GM23338 (cell line): ENCODE measurements around the gene INTS6.

Experiments used
- CREB1 ChIP-seq: fragments of 250-450 bp; sonication (Bioruptor Pico); IDR thresholded peaks from 2 replicates; pipeline ENCODE4 v1.5.0; 2020; ENCODE audit warnings: low read depth, mild to moderate bottlenecking, moderate library complexity
- EZH2 ChIP-seq: fragments of 200-600 bp; sonication (generic); IDR thresholded peaks from one replicate; pipeline ENCODE4 v1.8.0; 2017; ENCODE audit warnings: antibody characterized with exemption, mild to moderate bottlenecking, low read depth; ENCODE audit not compliant: unreplicated experiment
- EZH2phosphoT487 ChIP-seq: fragments of 200-600 bp; sonication (generic); IDR thresholded peaks from one replicate; pipeline ENCODE4 v1.8.1; 2018; ENCODE audit warnings: antibody characterized with exemption; ENCODE audit not compliant: unreplicated experiment
- JUNB ChIP-seq: IDR thresholded peaks from one replicate; pipeline ENCODE4 v1.6.1; 2016; ENCODE audit warnings: antibody characterized with exemption; ENCODE audit not compliant: unreplicated experiment
- NANOG ChIP-seq: IDR thresholded peaks from 2 replicates; pipeline ENCODE4 v1.6.1; 2016; ENCODE audit warnings: antibody characterized with exemption, borderline replicate concordance
- POLR2AphosphoS5 ChIP-seq: IDR thresholded peaks from 2 replicates; pipeline ENCODE4 v1.6.1; 2016; ENCODE audit warnings: antibody characterized with exemption, low read depth
- REST ChIP-seq: IDR thresholded peaks from one replicate; pipeline ENCODE4 v1.6.1; 2018; ENCODE audit warnings: antibody characterized with exemption; ENCODE audit not compliant: unreplicated experiment
- STAT1 ChIP-seq: IDR thresholded peaks from one replicate; pipeline ENCODE4 v1.6.1; 2016; ENCODE audit warnings: antibody characterized with exemption; ENCODE audit not compliant: unreplicated experiment
- ZNF114 ChIP-seq: fragments of 250-450 bp; sonication (Bioruptor Pico); IDR thresholded peaks from 2 replicates; pipeline ENCODE4 v1.5.0; 2020; ENCODE audit warnings: mild to moderate bottlenecking, moderate library complexity
- ZNF331 ChIP-seq: fragments of 250-450 bp; sonication (Bioruptor Pico); IDR thresholded peaks from 2 replicates; pipeline ENCODE4 v1.5.0; 2020; ENCODE audit warnings: low read depth, mild to moderate bottlenecking, moderate library complexity
- TF ChIP-seq, protein P1 (sequence below), 2 experiments: fragments of 200-600 bp in 1 of 2; sonication (generic) in 1 of 2; conservative IDR thresholded peaks; 2 replicates each; pipeline versions ENCODE4 v1.5.1 to v1.6.1; 2016 to 2017; ENCODE audit warnings: antibody characterized with exemption in 2 of 2, low read depth in 2 of 2, mild to moderate bottlenecking in 2 of 2, moderate library complexity in 1 of 2
- TF ChIP-seq, protein P2 (sequence below): IDR thresholded peaks from 2 replicates; pipeline ENCODE4 v1.6.1; 2016; ENCODE audit warnings: antibody characterized with exemption
- TF ChIP-seq, protein P3 (sequence below): fragments of 250-450 bp; sonication (Bioruptor Pico); IDR thresholded peaks from 2 replicates; pipeline ENCODE4 v1.5.0; 2020; ENCODE audit warnings: mild to moderate bottlenecking, moderate library complexity

GRCh38 chr13:51385114-51385513 is 67.7 kb downstream of the INTS6 start:
- TF ChIP-seq POLR2AphosphoS5 (no peak), EZH2 (no peak), EZH2phosphoT487 (no peak), ZNF331 (CRISPR knock-in tag) (no peak), REST (no peak), CREB1 (CRISPR knock-in tag) (no peak), JUNB (no peak), STAT1 (no peak), NANOG (no peak), ZNF114 (CRISPR knock-in tag) (no peak)
- TF ChIP-seq, protein P1, sequence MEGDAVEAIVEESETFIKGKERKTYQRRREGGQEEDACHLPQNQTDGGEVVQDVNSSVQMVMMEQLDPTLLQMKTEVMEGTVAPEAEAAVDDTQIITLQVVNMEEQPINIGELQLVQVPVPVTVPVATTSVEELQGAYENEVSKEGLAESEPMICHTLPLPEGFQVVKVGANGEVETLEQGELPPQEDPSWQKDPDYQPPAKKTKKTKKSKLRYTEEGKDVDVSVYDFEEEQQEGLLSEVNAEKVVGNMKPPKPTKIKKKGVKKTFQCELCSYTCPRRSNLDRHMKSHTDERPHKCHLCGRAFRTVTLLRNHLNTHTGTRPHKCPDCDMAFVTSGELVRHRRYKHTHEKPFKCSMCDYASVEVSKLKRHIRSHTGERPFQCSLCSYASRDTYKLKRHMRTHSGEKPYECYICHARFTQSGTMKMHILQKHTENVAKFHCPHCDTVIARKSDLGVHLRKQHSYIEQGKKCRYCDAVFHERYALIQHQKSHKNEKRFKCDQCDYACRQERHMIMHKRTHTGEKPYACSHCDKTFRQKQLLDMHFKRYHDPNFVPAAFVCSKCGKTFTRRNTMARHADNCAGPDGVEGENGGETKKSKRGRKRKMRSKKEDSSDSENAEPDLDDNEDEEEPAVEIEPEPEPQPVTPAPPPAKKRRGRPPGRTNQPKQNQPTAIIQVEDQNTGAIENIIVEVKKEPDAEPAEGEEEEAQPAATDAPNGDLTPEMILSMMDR (conservative IDR thresholded peaks at IDR 0.05; ENCODE audit: low read depth in 2 of 2): no peak
- TF ChIP-seq, protein P2, sequence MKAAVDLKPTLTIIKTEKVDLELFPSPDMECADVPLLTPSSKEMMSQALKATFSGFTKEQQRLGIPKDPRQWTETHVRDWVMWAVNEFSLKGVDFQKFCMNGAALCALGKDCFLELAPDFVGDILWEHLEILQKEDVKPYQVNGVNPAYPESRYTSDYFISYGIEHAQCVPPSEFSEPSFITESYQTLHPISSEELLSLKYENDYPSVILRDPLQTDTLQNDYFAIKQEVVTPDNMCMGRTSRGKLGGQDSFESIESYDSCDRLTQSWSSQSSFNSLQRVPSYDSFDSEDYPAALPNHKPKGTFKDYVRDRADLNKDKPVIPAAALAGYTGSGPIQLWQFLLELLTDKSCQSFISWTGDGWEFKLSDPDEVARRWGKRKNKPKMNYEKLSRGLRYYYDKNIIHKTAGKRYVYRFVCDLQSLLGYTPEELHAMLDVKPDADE: no peak
- TF ChIP-seq, protein P3, sequence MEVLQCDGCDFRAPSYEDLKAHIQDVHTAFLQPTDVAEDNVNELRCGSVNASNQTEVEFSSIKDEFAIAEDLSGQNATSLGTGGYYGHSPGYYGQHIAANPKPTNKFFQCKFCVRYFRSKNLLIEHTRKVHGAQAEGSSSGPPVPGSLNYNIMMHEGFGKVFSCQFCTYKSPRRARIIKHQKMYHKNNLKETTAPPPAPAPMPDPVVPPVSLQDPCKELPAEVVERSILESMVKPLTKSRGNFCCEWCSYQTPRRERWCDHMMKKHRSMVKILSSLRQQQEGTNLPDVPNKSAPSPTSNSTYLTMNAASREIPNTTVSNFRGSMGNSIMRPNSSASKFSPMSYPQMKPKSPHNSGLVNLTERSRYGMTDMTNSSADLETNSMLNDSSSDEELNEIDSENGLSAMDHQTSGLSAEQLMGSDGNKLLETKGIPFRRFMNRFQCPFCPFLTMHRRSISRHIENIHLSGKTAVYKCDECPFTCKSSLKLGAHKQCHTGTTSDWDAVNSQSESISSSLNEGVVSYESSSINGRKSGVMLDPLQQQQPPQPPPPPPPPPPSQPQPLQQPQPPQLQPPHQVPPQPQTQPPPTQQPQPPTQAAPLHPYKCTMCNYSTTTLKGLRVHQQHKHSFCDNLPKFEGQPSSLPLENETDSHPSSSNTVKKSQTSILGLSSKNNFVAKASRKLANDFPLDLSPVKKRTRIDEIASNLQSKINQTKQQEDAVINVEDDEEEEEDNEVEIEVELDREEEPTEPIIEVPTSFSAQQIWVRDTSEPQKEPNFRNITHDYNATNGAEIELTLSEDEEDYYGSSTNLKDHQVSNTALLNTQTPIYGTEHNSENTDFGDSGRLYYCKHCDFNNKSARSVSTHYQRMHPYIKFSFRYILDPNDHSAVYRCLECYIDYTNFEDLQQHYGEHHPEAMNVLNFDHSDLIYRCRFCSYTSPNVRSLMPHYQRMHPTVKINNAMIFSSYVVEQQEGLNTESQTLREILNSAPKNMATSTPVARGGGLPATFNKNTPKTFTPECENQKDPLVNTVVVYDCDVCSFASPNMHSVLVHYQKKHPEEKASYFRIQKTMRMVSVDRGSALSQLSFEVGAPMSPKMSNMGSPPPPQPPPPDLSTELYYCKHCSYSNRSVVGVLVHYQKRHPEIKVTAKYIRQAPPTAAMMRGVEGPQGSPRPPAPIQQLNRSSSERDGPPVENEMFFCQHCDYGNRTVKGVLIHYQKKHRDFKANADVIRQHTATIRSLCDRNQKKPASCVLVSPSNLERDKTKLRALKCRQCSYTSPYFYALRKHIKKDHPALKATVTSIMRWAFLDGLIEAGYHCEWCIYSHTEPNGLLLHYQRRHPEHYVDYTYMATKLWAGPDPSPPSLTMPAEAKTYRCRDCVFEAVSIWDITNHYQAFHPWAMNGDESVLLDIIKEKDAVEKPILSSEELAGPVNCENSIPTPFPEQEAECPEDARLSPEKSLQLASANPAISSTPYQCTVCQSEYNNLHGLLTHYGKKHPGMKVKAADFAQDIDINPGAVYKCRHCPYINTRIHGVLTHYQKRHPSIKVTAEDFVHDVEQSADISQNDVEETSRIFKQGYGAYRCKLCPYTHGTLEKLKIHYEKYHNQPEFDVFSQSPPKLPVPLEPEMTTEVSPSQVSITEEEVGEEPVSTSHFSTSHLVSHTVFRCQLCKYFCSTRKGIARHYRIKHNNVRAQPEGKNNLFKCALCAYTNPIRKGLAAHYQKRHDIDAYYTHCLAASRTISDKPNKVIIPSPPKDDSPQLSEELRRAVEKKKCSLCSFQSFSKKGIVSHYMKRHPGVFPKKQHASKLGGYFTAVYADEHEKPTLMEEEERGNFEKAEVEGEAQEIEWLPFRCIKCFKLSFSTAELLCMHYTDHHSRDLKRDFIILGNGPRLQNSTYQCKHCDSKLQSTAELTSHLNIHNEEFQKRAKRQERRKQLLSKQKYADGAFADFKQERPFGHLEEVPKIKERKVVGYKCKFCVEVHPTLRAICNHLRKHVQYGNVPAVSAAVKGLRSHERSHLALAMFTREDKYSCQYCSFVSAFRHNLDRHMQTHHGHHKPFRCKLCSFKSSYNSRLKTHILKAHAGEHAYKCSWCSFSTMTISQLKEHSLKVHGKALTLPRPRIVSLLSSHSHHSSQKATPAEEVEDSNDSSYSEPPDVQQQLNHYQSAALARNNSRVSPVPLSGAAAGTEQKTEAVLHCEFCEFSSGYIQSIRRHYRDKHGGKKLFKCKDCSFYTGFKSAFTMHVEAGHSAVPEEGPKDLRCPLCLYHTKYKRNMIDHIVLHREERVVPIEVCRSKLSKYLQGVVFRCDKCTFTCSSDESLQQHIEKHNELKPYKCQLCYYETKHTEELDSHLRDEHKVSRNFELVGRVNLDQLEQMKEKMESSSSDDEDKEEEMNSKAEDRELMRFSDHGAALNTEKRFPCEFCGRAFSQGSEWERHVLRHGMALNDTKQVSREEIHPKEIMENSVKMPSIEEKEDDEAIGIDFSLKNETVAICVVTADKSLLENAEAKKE (CRISPR knock-in tag): no peak
